Nucleus accumbens (tissue), 56 donors: ENCODE data around the gene LONP1.
"Not testable (repeated sequence)": the region's sequence is repeated elsewhere in the genome, so short reads cannot be mapped to it uniquely, and the experiment has no call there.

Source experiments
- DNase-seq, 56 donors: peaks; one replicate each; lab custom pipeline; 2025; lab: John Stamatoyannopoulos, UW

Gene LONP1, protein sequence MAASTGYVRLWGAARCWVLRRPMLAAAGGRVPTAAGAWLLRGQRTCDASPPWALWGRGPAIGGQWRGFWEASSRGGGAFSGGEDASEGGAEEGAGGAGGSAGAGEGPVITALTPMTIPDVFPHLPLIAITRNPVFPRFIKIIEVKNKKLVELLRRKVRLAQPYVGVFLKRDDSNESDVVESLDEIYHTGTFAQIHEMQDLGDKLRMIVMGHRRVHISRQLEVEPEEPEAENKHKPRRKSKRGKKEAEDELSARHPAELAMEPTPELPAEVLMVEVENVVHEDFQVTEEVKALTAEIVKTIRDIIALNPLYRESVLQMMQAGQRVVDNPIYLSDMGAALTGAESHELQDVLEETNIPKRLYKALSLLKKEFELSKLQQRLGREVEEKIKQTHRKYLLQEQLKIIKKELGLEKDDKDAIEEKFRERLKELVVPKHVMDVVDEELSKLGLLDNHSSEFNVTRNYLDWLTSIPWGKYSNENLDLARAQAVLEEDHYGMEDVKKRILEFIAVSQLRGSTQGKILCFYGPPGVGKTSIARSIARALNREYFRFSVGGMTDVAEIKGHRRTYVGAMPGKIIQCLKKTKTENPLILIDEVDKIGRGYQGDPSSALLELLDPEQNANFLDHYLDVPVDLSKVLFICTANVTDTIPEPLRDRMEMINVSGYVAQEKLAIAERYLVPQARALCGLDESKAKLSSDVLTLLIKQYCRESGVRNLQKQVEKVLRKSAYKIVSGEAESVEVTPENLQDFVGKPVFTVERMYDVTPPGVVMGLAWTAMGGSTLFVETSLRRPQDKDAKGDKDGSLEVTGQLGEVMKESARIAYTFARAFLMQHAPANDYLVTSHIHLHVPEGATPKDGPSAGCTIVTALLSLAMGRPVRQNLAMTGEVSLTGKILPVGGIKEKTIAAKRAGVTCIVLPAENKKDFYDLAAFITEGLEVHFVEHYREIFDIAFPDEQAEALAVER

DNA sequence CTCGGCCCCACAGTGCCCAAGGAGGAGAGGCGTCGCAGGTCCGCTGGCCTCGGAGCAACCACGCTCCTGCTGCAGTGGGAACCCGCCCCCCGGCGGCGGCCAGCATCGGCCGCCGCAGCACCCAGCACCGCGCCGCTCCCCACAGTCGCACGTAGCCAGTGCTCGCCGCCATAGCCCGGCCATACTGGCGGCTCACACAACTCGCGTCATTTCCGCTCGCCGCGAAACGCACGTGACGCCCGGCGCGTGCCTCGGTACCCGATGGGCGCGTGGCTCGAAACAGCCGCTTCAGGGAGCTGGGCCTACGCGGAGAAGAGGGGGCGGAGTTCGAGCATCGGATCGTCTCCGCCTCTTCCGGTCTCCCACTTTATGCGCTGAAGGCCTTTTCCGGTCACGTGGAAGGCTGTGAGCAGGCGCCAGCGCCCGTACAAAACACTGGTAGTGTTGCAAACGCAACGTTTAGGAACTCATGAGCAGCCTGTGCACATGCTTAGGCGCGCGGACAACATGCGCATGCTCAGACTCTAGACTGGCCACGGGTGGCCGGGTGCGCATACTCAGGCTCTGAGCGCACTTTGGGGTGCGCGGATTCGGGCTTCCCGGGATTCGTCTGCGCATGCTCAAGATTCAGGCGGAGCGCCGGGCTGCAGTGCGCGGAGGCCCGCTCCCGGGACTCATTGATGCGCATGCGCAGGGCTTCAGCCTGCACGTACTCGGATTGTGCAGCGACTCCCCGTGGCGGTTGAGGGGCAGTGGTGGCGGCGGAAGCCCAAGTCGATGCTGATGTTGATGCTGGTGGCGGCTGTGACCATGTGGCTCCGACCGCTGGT is at the start of gene LONP1, which contains the start of gene CATSPERD:
Gene LONP1, minus strand, starts transcription at position 186 of the 830 bp plus-strand sequence. Its CDS starts 14 bp downstream, at position 172.
Gene CATSPERD, plus strand, starts transcription at position 677 of the 830 bp plus-strand sequence. Its CDS starts 101 bp downstream, at position 778.
- peak; percentile 65 to 100 (median 98) for DNase-seq

DNA sequence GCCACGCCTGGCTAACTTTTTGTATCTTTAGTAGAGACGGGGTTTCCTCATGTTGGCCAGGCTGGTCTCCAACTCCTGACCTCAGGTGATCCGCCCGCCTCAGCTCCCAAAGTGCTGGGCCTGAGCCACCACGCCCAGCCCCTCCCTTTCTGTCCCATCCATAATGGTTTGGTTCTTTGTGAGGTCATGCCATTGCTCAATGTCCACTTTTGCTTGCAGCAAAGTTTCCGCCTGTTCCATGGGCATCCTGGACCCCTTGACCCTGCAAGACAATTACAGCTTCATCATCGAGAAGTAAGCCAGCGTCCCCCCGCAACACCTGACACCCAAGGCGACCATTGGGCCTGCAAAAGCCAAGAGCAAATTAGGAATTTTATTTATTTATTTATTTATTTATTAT is 48.0 kb upstream of the LONP1 start:
- DNase-seq, result no peak

DNA sequence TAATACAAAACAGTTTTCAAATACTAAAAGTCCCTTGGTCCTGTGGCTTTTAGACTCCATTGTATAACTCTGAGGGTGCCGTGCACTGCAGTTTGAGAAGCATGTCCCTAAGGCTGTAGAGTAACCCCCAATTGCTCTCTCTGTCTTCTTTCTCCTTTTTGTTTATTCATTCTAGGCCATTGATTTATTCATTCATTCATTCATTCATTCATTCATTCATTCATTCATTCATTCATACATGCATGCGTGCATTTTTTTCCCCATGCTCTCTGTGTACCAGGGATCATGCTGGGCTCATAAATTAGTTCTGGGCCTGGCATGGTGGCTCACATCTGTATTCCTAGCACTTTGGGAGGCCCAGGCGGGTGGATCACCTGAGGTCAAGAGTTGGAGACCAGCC is 45.3 kb upstream of the LONP1 start:
- DNase-seq, result no peak

DNA sequence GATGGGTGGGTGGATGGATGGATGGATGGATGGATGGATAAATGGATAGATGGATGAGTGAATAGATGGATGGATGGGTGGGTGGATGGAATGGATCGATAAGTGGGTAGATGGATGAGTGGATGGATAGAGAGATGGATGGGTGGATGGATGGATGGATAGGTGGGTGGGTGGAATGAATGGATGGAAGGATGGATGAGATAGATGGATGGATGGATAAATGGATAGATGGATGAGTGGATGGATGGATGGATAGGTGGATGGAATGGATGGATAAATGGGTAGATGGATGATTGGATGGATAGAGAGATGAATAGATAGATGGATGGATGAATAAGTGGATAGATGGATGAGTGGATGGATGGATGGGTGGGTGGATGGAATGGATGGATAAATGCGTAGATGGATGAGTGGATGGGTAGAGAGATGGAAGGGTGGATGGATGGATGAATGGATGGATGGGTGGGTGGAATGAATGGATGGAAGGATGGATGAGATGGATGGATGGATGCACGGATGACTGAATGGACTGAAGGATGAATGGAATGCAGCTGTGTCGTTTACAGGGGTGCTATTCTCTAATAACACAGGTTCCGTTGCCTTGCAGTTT is 42.8 kb upstream of the LONP1 start:
- no peak for DNase-seq

DNA sequence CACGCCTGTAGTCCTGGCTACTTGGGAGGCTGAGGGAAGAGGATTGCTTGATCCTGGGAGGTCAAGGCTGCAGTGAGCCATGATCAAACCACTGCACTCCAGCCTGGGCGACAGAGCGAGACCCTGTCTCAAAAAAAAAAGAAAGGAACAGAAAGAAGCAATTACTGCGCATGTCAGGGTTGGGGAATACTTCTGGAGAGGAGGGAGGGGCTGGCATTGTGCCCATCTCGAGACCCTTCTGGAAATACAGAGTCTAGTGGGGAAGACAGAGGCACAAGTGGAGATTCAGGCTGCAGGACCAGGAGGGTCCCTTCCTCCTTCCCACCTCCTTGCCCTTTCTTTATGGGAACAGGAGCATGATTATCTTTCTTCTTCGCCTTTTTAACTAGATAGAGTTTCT is 33.8 kb upstream of the LONP1 start:
- no peak for DNase-seq

DNA sequence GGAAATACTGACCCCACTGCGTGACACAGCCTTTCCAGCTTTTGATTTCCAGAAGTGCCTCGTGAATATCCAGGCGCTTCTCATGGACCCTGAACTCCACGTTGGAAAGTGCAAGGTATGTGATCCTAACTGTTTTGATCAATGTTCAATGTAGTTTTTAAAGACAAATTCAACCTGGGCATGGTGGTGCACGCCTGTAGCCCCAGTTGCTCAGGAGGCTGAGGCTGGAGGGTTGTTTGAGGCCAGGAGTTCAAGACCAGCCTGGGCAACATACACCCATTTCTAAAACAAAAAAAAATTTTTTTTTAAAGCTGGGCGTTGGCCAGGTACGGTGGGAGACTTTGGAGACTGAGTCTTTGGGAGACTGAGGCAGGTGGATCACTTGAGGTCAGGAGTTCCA is 31.8 kb upstream of the LONP1 start:
- no peak for DNase-seq

DNA sequence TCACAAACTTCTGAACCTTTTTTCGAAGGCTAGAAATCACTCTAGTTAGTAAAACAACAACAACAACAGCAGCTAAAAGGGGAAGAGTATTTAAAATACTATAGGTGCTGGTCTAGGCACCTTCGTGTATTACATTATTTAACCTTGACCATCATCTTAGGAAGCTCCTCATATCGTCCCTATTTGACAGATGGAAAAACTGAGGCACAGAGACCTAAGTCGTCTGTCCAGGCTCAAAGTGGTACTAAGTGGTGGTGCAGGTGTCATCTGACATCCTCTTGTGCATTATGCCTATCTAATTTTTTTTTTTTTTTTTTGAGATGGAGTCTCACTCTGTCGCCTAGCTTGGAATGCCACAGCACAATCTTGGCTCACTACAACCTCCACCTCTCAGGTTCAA is 29.6 kb upstream of the LONP1 start:
- DNase-seq, result no peak

DNA sequence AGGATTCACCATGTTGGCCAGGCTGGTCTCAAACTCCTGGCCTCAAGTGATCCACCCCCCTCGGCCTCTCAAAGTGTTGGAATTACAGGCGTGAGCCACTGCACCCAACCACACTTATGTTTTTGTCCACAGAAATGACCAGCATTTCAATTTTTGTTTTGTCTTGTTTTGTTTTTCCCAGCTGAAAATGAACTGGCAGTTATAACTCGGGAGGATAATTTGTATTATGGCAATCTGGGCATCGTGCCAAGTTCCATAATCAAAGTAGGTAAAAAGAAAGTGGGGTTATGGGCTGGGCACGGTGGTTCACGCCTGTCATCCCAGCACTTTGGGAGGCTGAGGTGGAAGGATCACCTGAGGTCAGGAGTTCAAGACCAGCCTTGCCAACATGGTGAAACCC is 29.0 kb upstream of the LONP1 start:
- DNase-seq, result not testable (repeated sequence)

DNA sequence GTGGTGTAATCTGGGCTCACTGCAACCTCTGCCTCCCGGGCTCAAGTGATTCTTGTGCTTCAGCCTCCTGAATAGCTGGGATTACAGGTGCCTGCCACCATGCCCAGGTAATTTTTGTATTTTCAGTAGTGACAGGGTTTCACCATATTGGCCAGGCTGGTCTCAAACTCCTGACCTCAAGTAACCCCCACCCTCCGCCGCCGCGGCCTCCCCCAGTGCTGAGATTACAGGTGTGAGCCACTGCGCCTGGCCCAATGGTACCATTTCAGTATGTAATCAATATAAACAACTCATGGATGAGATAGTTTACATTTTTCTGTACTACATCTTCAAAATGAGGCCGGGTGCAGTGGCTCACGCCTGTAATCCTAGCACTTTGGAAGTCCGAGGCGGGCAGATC is 25.1 kb upstream of the LONP1 start:
- not testable (repeated sequence) for DNase-seq

DNA sequence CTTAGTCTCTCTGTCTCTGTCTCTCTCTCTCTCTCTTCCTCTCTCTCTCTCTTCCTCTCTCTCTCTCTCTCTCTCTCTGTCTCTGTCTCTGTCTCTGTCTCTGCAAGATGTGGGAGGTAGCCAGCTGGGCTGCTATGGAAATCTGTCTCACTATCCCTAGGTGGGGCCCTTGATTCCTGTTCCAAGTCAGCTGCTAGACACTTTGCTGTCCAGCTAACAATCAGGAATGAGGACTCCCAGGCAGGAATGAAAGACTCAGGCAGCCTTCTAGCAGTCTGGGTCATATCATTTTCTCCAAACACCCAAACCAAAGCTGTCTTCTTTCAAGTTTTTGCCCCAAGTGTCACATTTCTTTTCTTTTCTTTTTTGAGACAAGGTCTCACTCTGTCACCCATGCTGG is 23.7 kb upstream of the LONP1 start:
- DNase-seq, result no peak

DNA sequence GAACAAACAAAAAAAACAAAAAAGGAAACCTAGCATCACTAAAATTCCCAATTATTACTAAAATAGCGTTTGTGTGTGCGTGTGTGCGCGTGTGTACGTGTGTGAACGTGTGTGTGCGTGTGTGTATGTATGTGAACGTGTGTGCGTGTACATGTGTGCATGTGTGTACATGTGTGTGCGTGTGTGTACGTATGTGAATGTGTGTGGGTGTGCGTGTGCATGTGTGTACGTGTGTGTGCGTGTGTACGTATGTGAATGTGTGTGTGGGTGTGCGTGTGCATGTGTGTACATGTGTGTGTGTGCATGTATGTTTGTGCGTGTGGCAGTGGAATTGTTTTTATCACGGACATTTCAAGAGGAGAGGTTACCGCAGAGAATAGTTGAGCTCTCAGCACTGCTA is 22.1 kb upstream of the LONP1 start:
- DNase-seq, result no peak

DNA sequence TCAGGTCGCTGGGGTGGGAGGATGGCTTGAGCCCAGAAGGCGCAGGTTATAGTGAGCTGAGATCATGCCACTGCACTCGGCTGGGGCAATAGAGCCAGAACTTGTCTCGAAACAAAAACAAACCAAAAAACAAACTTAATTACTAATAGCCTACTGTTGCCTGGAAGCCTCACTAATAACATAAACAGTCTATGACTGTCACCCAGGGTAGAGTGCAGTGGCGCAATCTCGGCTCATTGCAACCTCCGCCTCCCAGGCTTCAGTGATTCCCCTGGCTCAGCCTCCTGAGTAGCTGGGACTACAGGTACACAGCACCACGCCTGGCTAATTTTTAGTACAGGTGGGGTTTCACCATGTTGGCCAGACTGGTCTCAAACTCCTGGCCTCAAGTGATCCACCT is 18.5 kb upstream of the LONP1 start:
- DNase-seq, result no peak

DNA sequence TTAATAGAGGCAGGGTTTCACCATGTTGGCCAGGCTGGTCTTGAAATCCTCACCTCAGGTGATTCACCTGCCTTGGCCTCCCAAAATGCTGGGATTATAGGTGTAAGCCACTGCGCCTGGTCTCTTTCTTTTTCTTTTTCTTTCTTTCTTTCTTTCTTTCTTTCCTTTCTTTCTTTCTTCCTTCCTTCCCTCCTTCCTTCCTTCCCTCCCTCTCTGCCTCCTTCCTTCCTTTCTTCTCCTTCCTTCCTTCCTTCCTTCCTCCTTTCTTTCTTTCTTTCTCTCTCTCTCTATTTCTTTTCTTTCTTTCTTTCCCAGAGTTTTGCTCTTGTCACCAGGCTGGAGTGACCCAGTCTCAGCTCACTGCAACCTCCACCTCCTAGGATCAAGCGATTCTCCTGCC is 13.2 kb upstream of the LONP1 start:
- not testable (repeated sequence) for DNase-seq

DNA sequence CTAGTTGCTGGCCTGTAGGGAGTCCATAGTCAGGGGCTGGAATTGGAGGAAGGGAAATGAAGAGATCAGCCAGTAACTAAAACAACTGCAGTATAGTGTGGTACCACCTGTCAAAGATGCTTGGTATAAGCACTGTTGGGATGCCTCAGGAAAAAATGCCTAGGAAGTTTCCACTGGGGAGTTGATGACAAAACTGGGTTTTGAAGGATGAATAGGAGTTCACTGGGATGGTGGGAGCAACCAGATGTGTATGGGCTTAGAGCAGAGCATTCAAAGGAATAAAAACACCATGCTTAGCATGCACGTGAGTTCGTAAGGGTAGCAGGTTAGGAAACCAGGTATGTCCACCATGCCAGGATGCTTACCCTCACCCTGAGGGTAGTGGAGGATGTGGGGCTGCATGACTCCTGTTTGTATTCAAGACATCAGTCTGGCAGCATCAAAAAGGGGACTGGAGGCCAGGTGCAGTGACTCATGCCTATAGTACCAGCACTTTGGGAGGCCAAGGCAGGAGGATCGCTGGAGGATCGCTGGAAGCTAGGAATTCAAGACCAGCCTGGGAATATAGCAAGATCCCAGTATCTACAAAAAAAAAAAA is 7.6 kb upstream of the LONP1 start:
- DNase-seq, result no peak

DNA sequence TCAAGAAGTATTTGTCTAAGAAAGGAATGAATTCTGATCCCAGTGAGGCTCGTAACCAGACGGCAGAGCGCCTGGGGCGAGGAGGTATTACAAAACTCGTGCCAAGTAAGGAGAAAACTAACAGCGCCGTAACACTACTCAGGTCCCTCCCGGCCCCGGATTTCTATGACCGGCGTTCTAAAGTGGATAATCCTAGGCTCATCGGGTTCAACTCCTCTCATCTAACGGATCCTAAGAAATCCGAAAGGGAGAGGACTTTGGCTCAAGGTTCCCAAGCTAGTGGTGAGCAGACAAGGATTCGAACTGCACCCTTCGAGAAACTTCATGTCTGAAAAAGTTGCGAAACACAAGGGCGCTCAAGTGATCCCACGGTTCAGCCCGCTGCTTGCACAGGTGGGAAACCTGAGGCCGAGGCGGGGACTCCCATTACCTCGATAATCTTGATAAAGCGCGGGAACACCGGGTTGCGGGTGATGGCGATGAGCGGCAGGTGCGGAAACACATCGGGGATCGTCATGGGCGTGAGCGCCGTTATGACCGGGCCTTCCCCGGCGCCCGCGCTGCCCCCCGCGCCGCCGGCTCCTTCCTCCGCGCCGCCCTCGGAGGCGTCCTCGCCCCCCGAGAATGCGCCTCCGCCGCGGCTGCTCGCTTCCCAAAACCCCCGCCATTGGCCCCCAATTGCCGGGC is 529 bp downstream of the LONP1 start:
- DNase-seq, result peak in 2 of 56 donors; percentile 17 to 45

DNA sequence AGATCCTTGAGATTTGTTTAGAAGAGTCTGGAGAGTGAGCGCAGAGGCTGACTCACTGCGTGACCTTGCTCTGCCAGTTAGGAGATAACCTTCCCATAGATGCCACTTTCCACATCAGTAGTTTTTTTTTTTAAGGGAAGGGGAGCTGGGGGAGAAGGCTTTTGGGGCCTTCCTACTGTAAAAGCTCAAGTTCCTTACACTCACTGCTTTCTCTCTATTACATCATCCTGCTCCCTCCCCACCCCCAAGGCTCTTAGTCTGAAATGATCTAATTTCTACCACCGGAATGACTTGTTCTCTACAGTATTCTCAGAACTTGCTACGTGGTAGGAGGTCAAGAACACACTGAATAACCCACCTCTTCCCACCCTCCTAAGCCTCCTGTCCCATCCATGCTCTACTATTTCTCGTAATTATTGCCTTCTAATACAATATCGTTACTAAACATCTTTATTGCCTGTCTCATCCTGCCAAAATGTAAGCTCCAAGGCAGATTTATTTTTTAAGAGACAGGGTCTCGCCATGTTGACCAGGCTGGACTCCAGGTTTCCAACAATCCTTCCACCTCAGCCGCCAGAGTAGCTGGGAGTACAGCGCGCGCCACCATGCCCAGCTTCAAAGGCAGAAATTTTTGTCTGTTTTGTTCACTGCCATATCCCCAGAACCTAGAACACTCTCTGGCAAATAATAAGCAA is 1.2 kb downstream of the LONP1 start:
- DNase-seq, result no peak

DNA sequence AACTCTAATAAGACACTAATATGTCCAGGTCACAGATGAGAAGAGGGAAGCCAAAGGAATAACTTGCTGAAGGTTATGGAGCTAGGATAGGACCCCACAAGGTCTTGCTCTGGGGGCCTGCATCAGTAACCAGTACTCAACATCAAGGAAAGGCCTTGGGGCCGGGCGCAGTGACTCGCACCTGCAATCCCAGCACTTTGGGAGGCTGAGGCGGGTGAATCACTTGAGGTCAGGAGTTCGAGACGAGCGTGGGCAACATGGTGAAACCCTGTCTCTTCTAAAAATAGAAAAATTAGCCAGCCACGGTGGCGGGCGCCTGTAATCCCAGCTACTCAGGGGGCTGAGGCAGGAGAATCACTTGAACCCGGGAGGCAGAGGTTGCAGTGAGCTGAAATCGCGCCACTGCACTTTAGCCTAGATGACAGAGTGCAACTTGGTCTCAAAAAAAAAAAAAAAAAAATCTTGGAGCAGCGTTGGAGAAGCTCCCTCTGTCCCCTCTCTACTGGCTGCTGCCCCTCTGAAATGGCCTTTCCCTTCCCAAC is 1.8 kb downstream of the LONP1 start:
- DNase-seq, result no peak
